H9 (cell line): ENCODE results near the gene ATF6. TPM values are rescaled to one million over a fixed set of nuclear protein-coding genes. Genes with fewer than 3 reads are reported as not detected.

Experiments
- DNase-seq: peaks from one replicate; pipeline ENCODE4 v3.0.0-alpha.2; 2017
- H2AFZ ChIP-seq: one replicate; pipeline ENCODE4 v1.6.1; 2013; ENCODE audit warnings: mild to moderate bottlenecking, low read length, control low read depth, moderate library complexity
- H2AK5ac ChIP-seq: 2 replicates; pipeline ENCODE4 v1.6.1; 2013; ENCODE audit warnings: low read length, control low read depth, mixed read lengths; ENCODE audit not compliant: insufficient read length
- H2BK120ac ChIP-seq: one replicate; pipeline ENCODE4 v1.6.1; 2013; ENCODE audit warnings: low read depth, mild to moderate bottlenecking, low read length, control low read depth, inconsistent platforms; ENCODE audit not compliant: poor library complexity, severe bottlenecking
- H2BK12ac ChIP-seq: 2 replicates; pipeline ENCODE4 v1.6.1; 2013; ENCODE audit warnings: low read length, control low read depth, mixed read lengths, low read depth; ENCODE audit not compliant: insufficient read length
- H2BK15ac ChIP-seq: 2 replicates; pipeline ENCODE4 v1.6.1; 2013; ENCODE audit warnings: low read depth, low read length, control low read depth
- H2BK20ac ChIP-seq: one replicate; pipeline ENCODE4 v1.6.1; 2013; ENCODE audit warnings: low read depth, mild to moderate bottlenecking, low read length, control low read depth, inconsistent platforms; ENCODE audit not compliant: poor library complexity, severe bottlenecking
- H2BK5ac ChIP-seq: 2 replicates; pipeline ENCODE4 v1.6.1; 2013; ENCODE audit warnings: low read length, control low read depth, mixed read lengths; ENCODE audit not compliant: insufficient read length
- H3K14ac ChIP-seq: 2 replicates; pipeline ENCODE4 v1.6.1; 2013; ENCODE audit warnings: low read length, control low read depth; ENCODE audit not compliant: insufficient read depth
- H3K18ac ChIP-seq: 2 replicates; pipeline ENCODE4 v1.6.1; 2013; ENCODE audit warnings: low read depth, mild to moderate bottlenecking, mixed read lengths, low read length, control low read depth; ENCODE audit not compliant: insufficient read length
- H3K23ac ChIP-seq: 2 replicates; pipeline ENCODE4 v1.6.1; 2013; ENCODE audit warnings: low read length, control low read depth, mixed read lengths, low read depth; ENCODE audit not compliant: insufficient read length
- H3K23me2 ChIP-seq: 2 replicates; pipeline ENCODE4 v1.6.1; 2013; ENCODE audit warnings: low read depth, mild to moderate bottlenecking, mixed read lengths, low read length, control low read depth; ENCODE audit not compliant: insufficient read length, poor library complexity, severe bottlenecking
- H3K27ac ChIP-seq: 2 replicates; pipeline ENCODE4 v1.5.1; 2013; ENCODE audit warnings: low read length, control low read depth, mixed read lengths, low read depth; ENCODE audit not compliant: insufficient read length
- H3K27me3 ChIP-seq: 2 replicates; pipeline ENCODE4 v1.6.1; 2013; ENCODE audit warnings: low read length, control low read depth, inconsistent platforms; ENCODE audit not compliant: insufficient read depth
- H3K4ac ChIP-seq: 2 replicates; pipeline ENCODE4 v1.6.1; 2013; ENCODE audit warnings: low read depth, mild to moderate bottlenecking, control low read depth, inconsistent platforms, low read length, moderate library complexity
- H3K4me1 ChIP-seq: 2 replicates; pipeline ENCODE4 v1.6.1; 2013; ENCODE audit warnings: low read length, control low read depth, inconsistent platforms; ENCODE audit not compliant: insufficient read depth
- H3K4me2 ChIP-seq: 2 replicates; pipeline ENCODE4 v1.6.1; 2013; ENCODE audit warnings: low read length, control low read depth, mixed read lengths; ENCODE audit not compliant: insufficient read length, insufficient read depth
- H3K56ac ChIP-seq: 2 replicates; pipeline ENCODE4 v1.6.1; 2013; ENCODE audit warnings: low read depth, mild to moderate bottlenecking, mixed read lengths, low read length, control low read depth; ENCODE audit not compliant: insufficient read length
- H3K79me1 ChIP-seq: 2 replicates; pipeline ENCODE4 v1.6.1; 2013; ENCODE audit warnings: low read depth, mild to moderate bottlenecking, moderate library complexity, low read length, control low read depth, inconsistent platforms; ENCODE audit not compliant: insufficient read depth, poor library complexity, severe bottlenecking
- H3K79me2 ChIP-seq: 2 replicates; pipeline ENCODE4 v1.6.1; 2013; ENCODE audit warnings: low read length, control low read depth, inconsistent platforms; ENCODE audit not compliant: insufficient read depth
- H3K9ac ChIP-seq: 2 replicates; pipeline ENCODE4 v1.6.1; 2013; ENCODE audit warnings: low read length, control low read depth, mixed read lengths; ENCODE audit not compliant: insufficient read length; ENCODE audit errors: extremely low read depth
- H3K9me3 ChIP-seq: one replicate; pipeline ENCODE4 v1.6.1; 2013; ENCODE audit warnings: low read depth, low read length, inconsistent platforms; ENCODE audit not compliant: control insufficient read depth
- H3T11ph ChIP-seq: one replicate; pipeline ENCODE4 v1.6.1; 2013; ENCODE audit warnings: mild to moderate bottlenecking, low read length, control low read depth, inconsistent platforms
- H4K20me1 ChIP-seq: one replicate; pipeline ENCODE4 v1.6.1; 2013; ENCODE audit not compliant: control insufficient read depth, insufficient read length, insufficient read depth
- H4K5ac ChIP-seq: 2 replicates; pipeline ENCODE4 v1.6.1; 2013; ENCODE audit warnings: low read depth, mild to moderate bottlenecking, mixed read lengths, low read length, control low read depth; ENCODE audit not compliant: insufficient read length
- H4K8ac ChIP-seq: replicated peaks from 2 replicates; pipeline ENCODE4 v1.6.1; 2013; ENCODE audit warnings: low read length, control low read depth, mixed read lengths, low read depth; ENCODE audit not compliant: insufficient read length
- H4K91ac ChIP-seq: 2 replicates; pipeline ENCODE4 v1.6.1; 2013; ENCODE audit warnings: low read depth, mild to moderate bottlenecking, moderate library complexity, mixed read lengths, low read length, control low read depth; ENCODE audit not compliant: insufficient read length
- H3K27ac Mint-ChIP-seq, 3 experiments: 2 replicates in 2 of 3; 3 replicates in 1 of 3; pipeline ENCODE4 v1.8.0; 2020 to 2021; ENCODE audit warnings: mixed read lengths in 3 of 3, mild to moderate bottlenecking in 1 of 3, moderate library complexity in 1 of 3
- H3K27me3 Mint-ChIP-seq: 2 replicates; pipeline ENCODE4 v1.8.0; 2021; ENCODE audit warnings: low read depth, mild to moderate bottlenecking, moderate library complexity, mixed read lengths
- H3K36me3 Mint-ChIP-seq, 3 experiments: 2 replicates in 2 of 3; 3 replicates in 1 of 3; pipeline ENCODE4 v1.8.0; 2020 to 2021; ENCODE audit warnings: low read depth in 3 of 3, mixed read lengths in 3 of 3; ENCODE audit not compliant: insufficient read depth in 1 of 3
- H3K4me1 Mint-ChIP-seq, 2 experiments: 2 replicates each; pipeline ENCODE4 v1.8.0; 2020; ENCODE audit warnings: mixed read lengths in 2 of 2
- H3K4me3 Mint-ChIP-seq, 2 experiments: 2 replicates in 1 of 2; 3 replicates in 1 of 2; pipeline ENCODE4 v1.8.0; 2020 to 2021; ENCODE audit warnings: mild to moderate bottlenecking in 2 of 2, mixed read lengths in 2 of 2, moderate library complexity in 1 of 2
- H3K9me3 Mint-ChIP-seq, 2 experiments: 2 replicates in 1 of 2; 3 replicates in 1 of 2; pipeline ENCODE4 v1.8.0; 2020; ENCODE audit warnings: mild to moderate bottlenecking in 2 of 2, mixed read lengths in 2 of 2, moderate library complexity in 1 of 2
- WGBS: extraction: QIAGEN DNeasy Blood & Tissue Kit; methylation state at CpG from one replicate; pipeline ENCODE4 v1.1.7; 2013; ENCODE audit warnings: missing lambda C conversion rate, low lambda C conversion rate, mixed read lengths; ENCODE audit not compliant: insufficient read length; ENCODE audit errors: extremely low coverage; 5-methylcytosine and 5-hydroxymethylcytosine counted together
- total RNA-seq: library from RNA; stranded (reverse); gene quantifications from 2 replicates; pipeline ENCODE4 v1.2.1, GENCODE V29; 2021
- TF ChIP-seq, protein P1 (sequence below): fragments of 200-600 bp; sonication (generic); conservative IDR thresholded peaks from 3 replicates; pipeline ENCODE4 v1.8.0; 2021; ENCODE audit warnings: antibody characterized with exemption, mild to moderate bottlenecking

Gene ATF6
- total RNA-seq, 1 experiment from 2014 or later, result 11.2 TPM

GRCh38 chr1:161914595-161914994 is 148.5 kb downstream of the ATF6 start:
- H3K27ac Mint-ChIP-seq, result no peak overlapping the region
- Histone ChIP-seq H2AK5ac (no peak overlapping the region), H3T11ph (no peak overlapping the region), H3K56ac (no peak overlapping the region), H4K20me1 (no peaks in the 10 kb centered on the region), H4K8ac (no peak overlapping the region), H3K27ac (no peak overlapping the region), H3K23me2 (no peaks in the 10 kb centered on the region), H3K18ac (no peak overlapping the region), H3K23ac (no peak overlapping the region), H2BK120ac (no peak overlapping the region), H2AFZ (no peak overlapping the region), H2BK15ac (no peak overlapping the region), H3K9ac (no peak overlapping the region), H2BK5ac (no peak overlapping the region), H3K4me2 (no peak overlapping the region), H4K91ac (no peak overlapping the region), H3K14ac (no peak overlapping the region), H3K27me3 (no peaks in the 10 kb centered on the region), H2BK20ac (no peak overlapping the region), H3K4ac (no peak overlapping the region), H2BK12ac (no peak overlapping the region), H3K9me3 (no peaks in the 10 kb centered on the region), H3K4me1 (no peaks in the 10 kb centered on the region), H4K5ac (no peak overlapping the region), H3K79me1 (no peaks in the 10 kb centered on the region), H3K79me2 (no peaks in the 10 kb centered on the region)
- no peaks in the 10 kb centered on the region for H3K9me3 Mint-ChIP-seq
- no peak for DNase-seq
- no peaks in the 10 kb centered on the region for H3K27me3 Mint-ChIP-seq
- peaks cover 4 to 6% of the 10 kb centered on the region in 2 experiments; a peak in 3 of 4 replicates for H3K4me1 Mint-ChIP-seq
- TF ChIP-seq, protein P1, sequence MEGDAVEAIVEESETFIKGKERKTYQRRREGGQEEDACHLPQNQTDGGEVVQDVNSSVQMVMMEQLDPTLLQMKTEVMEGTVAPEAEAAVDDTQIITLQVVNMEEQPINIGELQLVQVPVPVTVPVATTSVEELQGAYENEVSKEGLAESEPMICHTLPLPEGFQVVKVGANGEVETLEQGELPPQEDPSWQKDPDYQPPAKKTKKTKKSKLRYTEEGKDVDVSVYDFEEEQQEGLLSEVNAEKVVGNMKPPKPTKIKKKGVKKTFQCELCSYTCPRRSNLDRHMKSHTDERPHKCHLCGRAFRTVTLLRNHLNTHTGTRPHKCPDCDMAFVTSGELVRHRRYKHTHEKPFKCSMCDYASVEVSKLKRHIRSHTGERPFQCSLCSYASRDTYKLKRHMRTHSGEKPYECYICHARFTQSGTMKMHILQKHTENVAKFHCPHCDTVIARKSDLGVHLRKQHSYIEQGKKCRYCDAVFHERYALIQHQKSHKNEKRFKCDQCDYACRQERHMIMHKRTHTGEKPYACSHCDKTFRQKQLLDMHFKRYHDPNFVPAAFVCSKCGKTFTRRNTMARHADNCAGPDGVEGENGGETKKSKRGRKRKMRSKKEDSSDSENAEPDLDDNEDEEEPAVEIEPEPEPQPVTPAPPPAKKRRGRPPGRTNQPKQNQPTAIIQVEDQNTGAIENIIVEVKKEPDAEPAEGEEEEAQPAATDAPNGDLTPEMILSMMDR, result no peak
- H3K36me3 Mint-ChIP-seq, result no peaks in the 10 kb centered on the region
- H3K4me3 Mint-ChIP-seq, result no peak overlapping the region
- WGBS, result no CpG with 5 or more reads among the region's 1 CpG
